Measurements from ENCODE around the gene KLHDC1. TPM values are rescaled to one million over a fixed set of nuclear protein-coding genes. Genes with fewer than 3 reads are reported as not detected.
"Not testable (repeated sequence)": the region's sequence is repeated elsewhere in the genome, so short reads cannot be mapped to it uniquely, and the experiment has no call there.

The KLHDC1 gene
- total and polyA plus RNA-seq, 4 donors: 0.36 to 4.1 (median 2.5) TPM

DNA sequence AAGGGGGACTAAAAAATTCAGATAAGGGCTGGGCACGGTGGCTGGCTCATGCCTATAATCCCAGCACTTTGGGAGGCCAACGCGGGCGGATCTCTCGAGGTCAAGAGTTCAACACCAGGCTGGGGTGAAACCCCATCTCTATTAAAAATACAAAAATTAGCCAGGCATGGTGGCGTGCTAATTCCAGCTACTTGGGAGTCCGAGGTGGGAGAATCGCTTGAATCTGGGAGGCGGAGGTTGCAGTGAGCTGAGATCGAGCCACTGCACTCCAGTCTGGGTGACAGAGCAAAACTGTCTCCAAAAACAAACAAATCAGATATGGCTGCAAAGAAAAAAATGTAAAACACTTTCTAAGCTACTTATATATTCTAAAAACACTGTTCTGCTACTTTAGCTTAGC is 78.8 kb downstream of the KLHDC1 start:
- H3K4me3 ChIP-seq (ENCODE audit: low read depth in 1 of 3, low read length in 3 of 3); H3K27me3 ChIP-seq (ENCODE audit: control insufficient read depth in 4 of 4, insufficient read depth in 4 of 4, low read length in 3 of 4); H3K9me3 ChIP-seq (ENCODE audit: control insufficient read depth in 4 of 4, low read length in 3 of 4); DNase-seq (ENCODE audit: low spot score): not testable (repeated sequence)
- Histone ChIP-seq H3K27ac (ENCODE audit: low read depth in 1 of 2, low read length in 2 of 2) (peak overlapping the region in 1 of 2 donors; percentile 48), H3K36me3 (ENCODE audit: control insufficient read depth in 4 of 4, insufficient read depth in 3 of 4, low read depth in 1 of 4, low read length in 3 of 4) (peaks cover 3 to 20% (median 14%) of the 10 kb centered on the region in 4 donors), H3K4me1 (ENCODE audit: control insufficient read depth in 4 of 4, insufficient read depth in 4 of 4, low read length in 3 of 4) (peaks cover 2 to 43% (median 20%) of the 10 kb centered on the region in 4 donors), H3K9ac (ENCODE audit: low read depth in 1 of 2, low read length in 2 of 2) (peak overlapping the region in 1 of 2 donors; percentile 33)
- 37% methylated on average over 10 of the region's 10 CpGs for WGBS

DNA sequence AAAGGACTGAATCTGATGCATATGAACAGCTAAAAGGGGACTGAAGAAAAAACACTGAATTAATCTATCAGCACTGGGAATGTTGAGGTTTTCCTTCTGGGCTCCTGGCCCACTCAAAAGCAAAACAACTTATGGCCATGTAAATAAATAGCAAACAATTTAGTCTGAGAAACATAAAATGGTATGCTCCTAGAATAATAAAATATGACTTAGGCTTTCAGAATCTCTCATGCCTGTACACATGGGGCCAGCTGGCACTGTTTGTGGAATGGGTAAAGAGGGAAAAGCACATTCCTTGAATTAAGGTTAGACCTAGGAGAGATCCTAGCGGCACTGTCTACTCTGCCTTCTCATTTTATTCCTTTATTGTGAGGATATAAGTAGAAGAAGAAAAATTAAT is 81.2 kb downstream of the KLHDC1 start:
- no peak for DNase-seq (ENCODE audit: low spot score)
- no peak for TF ChIP-seq EGR1 (IDR thresholded peaks at IDR 0.05; ENCODE audit: low read depth in 2 of 2)
- TF ChIP-seq, protein P1, sequence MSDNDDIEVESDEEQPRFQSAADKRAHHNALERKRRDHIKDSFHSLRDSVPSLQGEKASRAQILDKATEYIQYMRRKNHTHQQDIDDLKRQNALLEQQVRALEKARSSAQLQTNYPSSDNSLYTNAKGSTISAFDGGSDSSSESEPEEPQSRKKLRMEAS (IDR thresholded peaks at IDR 0.05): no peak
- no peak for TF ChIP-seq FOXA1 (IDR thresholded peaks at IDR 0.05)
- TF ChIP-seq, protein P2, sequence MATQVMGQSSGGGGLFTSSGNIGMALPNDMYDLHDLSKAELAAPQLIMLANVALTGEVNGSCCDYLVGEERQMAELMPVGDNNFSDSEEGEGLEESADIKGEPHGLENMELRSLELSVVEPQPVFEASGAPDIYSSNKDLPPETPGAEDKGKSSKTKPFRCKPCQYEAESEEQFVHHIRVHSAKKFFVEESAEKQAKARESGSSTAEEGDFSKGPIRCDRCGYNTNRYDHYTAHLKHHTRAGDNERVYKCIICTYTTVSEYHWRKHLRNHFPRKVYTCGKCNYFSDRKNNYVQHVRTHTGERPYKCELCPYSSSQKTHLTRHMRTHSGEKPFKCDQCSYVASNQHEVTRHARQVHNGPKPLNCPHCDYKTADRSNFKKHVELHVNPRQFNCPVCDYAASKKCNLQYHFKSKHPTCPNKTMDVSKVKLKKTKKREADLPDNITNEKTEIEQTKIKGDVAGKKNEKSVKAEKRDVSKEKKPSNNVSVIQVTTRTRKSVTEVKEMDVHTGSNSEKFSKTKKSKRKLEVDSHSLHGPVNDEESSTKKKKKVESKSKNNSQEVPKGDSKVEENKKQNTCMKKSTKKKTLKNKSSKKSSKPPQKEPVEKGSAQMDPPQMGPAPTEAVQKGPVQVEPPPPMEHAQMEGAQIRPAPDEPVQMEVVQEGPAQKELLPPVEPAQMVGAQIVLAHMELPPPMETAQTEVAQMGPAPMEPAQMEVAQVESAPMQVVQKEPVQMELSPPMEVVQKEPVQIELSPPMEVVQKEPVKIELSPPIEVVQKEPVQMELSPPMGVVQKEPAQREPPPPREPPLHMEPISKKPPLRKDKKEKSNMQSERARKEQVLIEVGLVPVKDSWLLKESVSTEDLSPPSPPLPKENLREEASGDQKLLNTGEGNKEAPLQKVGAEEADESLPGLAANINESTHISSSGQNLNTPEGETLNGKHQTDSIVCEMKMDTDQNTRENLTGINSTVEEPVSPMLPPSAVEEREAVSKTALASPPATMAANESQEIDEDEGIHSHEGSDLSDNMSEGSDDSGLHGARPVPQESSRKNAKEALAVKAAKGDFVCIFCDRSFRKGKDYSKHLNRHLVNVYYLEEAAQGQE (IDR thresholded peaks at IDR 0.05): no peak
- TF ChIP-seq, protein P3, sequence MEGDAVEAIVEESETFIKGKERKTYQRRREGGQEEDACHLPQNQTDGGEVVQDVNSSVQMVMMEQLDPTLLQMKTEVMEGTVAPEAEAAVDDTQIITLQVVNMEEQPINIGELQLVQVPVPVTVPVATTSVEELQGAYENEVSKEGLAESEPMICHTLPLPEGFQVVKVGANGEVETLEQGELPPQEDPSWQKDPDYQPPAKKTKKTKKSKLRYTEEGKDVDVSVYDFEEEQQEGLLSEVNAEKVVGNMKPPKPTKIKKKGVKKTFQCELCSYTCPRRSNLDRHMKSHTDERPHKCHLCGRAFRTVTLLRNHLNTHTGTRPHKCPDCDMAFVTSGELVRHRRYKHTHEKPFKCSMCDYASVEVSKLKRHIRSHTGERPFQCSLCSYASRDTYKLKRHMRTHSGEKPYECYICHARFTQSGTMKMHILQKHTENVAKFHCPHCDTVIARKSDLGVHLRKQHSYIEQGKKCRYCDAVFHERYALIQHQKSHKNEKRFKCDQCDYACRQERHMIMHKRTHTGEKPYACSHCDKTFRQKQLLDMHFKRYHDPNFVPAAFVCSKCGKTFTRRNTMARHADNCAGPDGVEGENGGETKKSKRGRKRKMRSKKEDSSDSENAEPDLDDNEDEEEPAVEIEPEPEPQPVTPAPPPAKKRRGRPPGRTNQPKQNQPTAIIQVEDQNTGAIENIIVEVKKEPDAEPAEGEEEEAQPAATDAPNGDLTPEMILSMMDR (IDR thresholded peaks at IDR 0.05; ENCODE audit: low read depth, low read length, missing input control): no peak
- TF ChIP-seq RXRA (IDR thresholded peaks at IDR 0.05): no peak
- TF ChIP-seq, protein P4, sequence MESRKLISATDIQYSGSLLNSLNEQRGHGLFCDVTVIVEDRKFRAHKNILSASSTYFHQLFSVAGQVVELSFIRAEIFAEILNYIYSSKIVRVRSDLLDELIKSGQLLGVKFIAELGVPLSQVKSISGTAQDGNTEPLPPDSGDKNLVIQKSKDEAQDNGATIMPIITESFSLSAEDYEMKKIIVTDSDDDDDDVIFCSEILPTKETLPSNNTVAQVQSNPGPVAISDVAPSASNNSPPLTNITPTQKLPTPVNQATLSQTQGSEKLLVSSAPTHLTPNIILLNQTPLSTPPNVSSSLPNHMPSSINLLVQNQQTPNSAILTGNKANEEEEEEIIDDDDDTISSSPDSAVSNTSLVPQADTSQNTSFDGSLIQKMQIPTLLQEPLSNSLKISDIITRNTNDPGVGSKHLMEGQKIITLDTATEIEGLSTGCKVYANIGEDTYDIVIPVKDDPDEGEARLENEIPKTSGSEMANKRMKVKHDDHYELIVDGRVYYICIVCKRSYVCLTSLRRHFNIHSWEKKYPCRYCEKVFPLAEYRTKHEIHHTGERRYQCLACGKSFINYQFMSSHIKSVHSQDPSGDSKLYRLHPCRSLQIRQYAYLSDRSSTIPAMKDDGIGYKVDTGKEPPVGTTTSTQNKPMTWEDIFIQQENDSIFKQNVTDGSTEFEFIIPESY (IDR thresholded peaks at IDR 0.05): no peak
- no peak for TF ChIP-seq GABPA (IDR thresholded peaks at IDR 0.05 in 1 of 2, conservative IDR thresholded peaks at IDR 0.05 in 1 of 2)
- TF ChIP-seq TAF1 (conservative IDR thresholded peaks at IDR 0.05): no peak
- TF ChIP-seq RAD21 (IDR thresholded peaks at IDR 0.05): no peak
- no peak for TF ChIP-seq JUND (IDR thresholded peaks at IDR 0.05)
- TF ChIP-seq HNF4G (IDR thresholded peaks at IDR 0.05): no peak
- no peak for TF ChIP-seq SP1 (IDR thresholded peaks at IDR 0.05)
- no peak for TF ChIP-seq HNF4A (conservative IDR thresholded peaks at IDR 0.05)
- 97% methylated on average over 1 of the region's 1 CpG for WGBS

More for the DNA sequence above, 81.2 kb downstream of the KLHDC1 start:
- H3K4me1 ChIP-seq (ENCODE audit: control insufficient read depth in 4 of 4, insufficient read depth in 4 of 4, low read length in 3 of 4): peaks cover 0 to 36% (median 18%) of the 10 kb centered on the region in 4 donors
- H3K27ac ChIP-seq (ENCODE audit: low read depth in 1 of 2, low read length in 2 of 2): no peak overlapping the region
- no peak overlapping the region for H3K4me3 ChIP-seq (ENCODE audit: low read depth in 1 of 3, low read length in 3 of 3)
- H3K27me3 ChIP-seq (ENCODE audit: control insufficient read depth in 4 of 4, insufficient read depth in 4 of 4, low read length in 3 of 4): no peaks in the 10 kb centered on the region
- H3K9ac ChIP-seq (ENCODE audit: low read depth in 1 of 2, low read length in 2 of 2): no peak overlapping the region
- no peaks in the 10 kb centered on the region for H3K9me3 ChIP-seq (ENCODE audit: control insufficient read depth in 4 of 4, low read length in 3 of 4)
- peaks cover 5 to 38% (median 29%) of the 10 kb centered on the region in 4 donors for H3K36me3 ChIP-seq (ENCODE audit: control insufficient read depth in 4 of 4, insufficient read depth in 3 of 4, low read depth in 1 of 4, low read length in 3 of 4)

Measured in liver (tissue), 9 donors.